HG03025 (cell line): Measurements from ENCODE around the gene ARSB.

ENCODE experiments used
- ATAC-seq: cut with Tn5 transposase; IDR thresholded peaks from one replicate; pipeline ENCODE4 v1.9.1; 2021; ENCODE audit warnings: mild to moderate bottlenecking, moderate library complexity; ENCODE audit not compliant: unreplicated experiment, low FRiP score

Gene ARSB

GRCh38 chr5:78811121-78811817, 173.8 kb downstream of the ARSB start:
- no peak for ATAC-seq

- no peak for ATAC-seq
These were observed 174.8 kb downstream of the ARSB start for GRCh38 chr5:78810098-78810920.

- ATAC-seq: no peak
These were observed 175.7 kb downstream of the ARSB start for GRCh38 chr5:78809444-78809843.

- ATAC-seq: no peak
These were observed 176.3 kb downstream of the ARSB start for GRCh38 chr5:78808818-78809217.

- ATAC-seq: no peak
These were observed 176.7 kb downstream of the ARSB start for GRCh38 chr5:78808380-78808779.

- no peak for ATAC-seq
These were observed 178.6 kb downstream of the ARSB start for GRCh38 chr5:78806544-78806943.

GRCh38 chr5:78805474-78806124, 179.5 kb downstream of the ARSB start:
- ATAC-seq: no peak

GRCh38 chr5:78804995-78805394, 180.1 kb downstream of the ARSB start:
- no peak for ATAC-seq

- no peak for ATAC-seq
These were observed 181.2 kb downstream of the ARSB start for GRCh38 chr5:78803941-78804340.

- no peak for ATAC-seq
These were observed 181.8 kb downstream of the ARSB start for GRCh38 chr5:78803353-78803752.

- no peak for ATAC-seq
These were observed 183.7 kb downstream of the ARSB start for GRCh38 chr5:78801413-78801812.

GRCh38 chr5:78799266-78800017, 185.7 kb downstream of the ARSB start:
- ATAC-seq: no peak

- no peak for ATAC-seq
These were observed 186.5 kb downstream of the ARSB start for GRCh38 chr5:78798673-78799029.

GRCh38 chr5:78797936-78798672, 187.0 kb downstream of the ARSB start:
- no peak for ATAC-seq

GRCh38 chr5:78795757-78796156, 189.4 kb downstream of the ARSB start:
- no peak for ATAC-seq

GRCh38 chr5:78794693-78795215, 190.4 kb downstream of the ARSB start:
- no peak for ATAC-seq

GRCh38 chr5:78793907-78794662, 191.0 kb downstream of the ARSB start:
- ATAC-seq: no peak

GRCh38 chr5:78792345-78793055, 192.6 kb downstream of the ARSB start:
- no peak for ATAC-seq
